ENCODE results near the gene NKX3-2. TPM values are rescaled to one million over a fixed set of nuclear protein-coding genes. Genes with fewer than 3 reads are reported as not detected.

Gene NKX3-2
- total RNA-seq, 1 experiment from 2014 or later, result 1.2 TPM

GRCh38 chr4:13543032-13543838, 1.1 kb downstream of the NKX3-2 start:
- ATAC-seq (no peak), DNase-seq (ENCODE audit: low read depth, low spot score) (no peak)
- in situ Hi-C loops (cut with HindIII; ENCODE audit: low pct_unique_long_range_greater_than_20kb, low sequenced_read_pairs) (no loop called here), intact Hi-C loops (cut with micrococcal nuclease; ENCODE audit: unreplicated experiment) (loop anchor here (10.0 kb wide), 1 partner anchor 158 kb away; no protein-coding TSS in a partner anchor)
- no peaks in the 10 kb centered on the region for H3K36me3 ChIP-seq (ENCODE audit: control insufficient read depth, insufficient read depth, low read length)
- H3K4me3 ChIP-seq (ENCODE audit: low read depth in 2 of 2, low read length in 2 of 2), result no peak overlapping the region
- TF ChIP-seq CTCF (IDR thresholded peaks at IDR 0.05) (no peak), TCF7L2 (IDR thresholded peaks at IDR 0.05; ENCODE audit: low read depth, low read length) (no peak), POLR2AphosphoS5 (IDR thresholded peaks at IDR 0.05; ENCODE audit: low read depth, low read length) (no peak), REST (IDR thresholded peaks at IDR 0.05; ENCODE audit: insufficient read depth in 1 of 2, low read depth in 2 of 2, low read length in 1 of 2) (no peak), SIN3A (IDR thresholded peaks at IDR 0.05; ENCODE audit: borderline replicate concordance, insufficient read depth, low read depth, low read length) (no peak)
- H3K9me3 ChIP-seq (ENCODE audit: control insufficient read depth, insufficient read depth, low read depth, low read length), result no peaks in the 10 kb centered on the region
- ChIA-PET POLR2A (no interaction called here), CTCF (no interaction called here)
- H3K27ac ChIP-seq (ENCODE audit: low read length), result no peak overlapping the region
- no TSS peak for BruUV-seq (replicated peaks)
- no peaks in the 10 kb centered on the region for H3K4me1 ChIP-seq (ENCODE audit: control insufficient read depth, insufficient read depth, low read length)
- 0 out of 2 replicates have a peak, but pooled peaks cover under 1% of the 10 kb centered on the region for H3K27me3 ChIP-seq (ENCODE audit: control insufficient read depth, insufficient read depth, low read length)

GRCh38 chr4:13542577-13543031, 1.7 kb downstream of the NKX3-2 start:
- H3K9me3 ChIP-seq (ENCODE audit: control insufficient read depth, insufficient read depth, low read depth, low read length), result no peaks in the 10 kb centered on the region
- in situ Hi-C loops (cut with HindIII; ENCODE audit: low pct_unique_long_range_greater_than_20kb, low sequenced_read_pairs) (no loop called here), intact Hi-C loops (cut with micrococcal nuclease; ENCODE audit: unreplicated experiment) (loop anchor here (10.0 kb wide), 1 partner anchor 158 kb away; no protein-coding TSS in a partner anchor)
- H3K27me3 ChIP-seq (ENCODE audit: control insufficient read depth, insufficient read depth, low read length), result no peaks in the 10 kb centered on the region
- H3K4me1 ChIP-seq (ENCODE audit: control insufficient read depth, insufficient read depth, low read length), result no peaks in the 10 kb centered on the region
- TF ChIP-seq CTCF (IDR thresholded peaks at IDR 0.05), result no peak
- no peak for TF ChIP-seq TCF7L2 (IDR thresholded peaks at IDR 0.05; ENCODE audit: low read depth, low read length)
- no peak for TF ChIP-seq REST (IDR thresholded peaks at IDR 0.05; ENCODE audit: insufficient read depth in 1 of 2, low read depth in 2 of 2, low read length in 1 of 2)
- no peak for TF ChIP-seq SIN3A (IDR thresholded peaks at IDR 0.05; ENCODE audit: borderline replicate concordance, insufficient read depth, low read depth, low read length)
- TF ChIP-seq POLR2AphosphoS5 (IDR thresholded peaks at IDR 0.05; ENCODE audit: low read depth, low read length), result no peak
- DNase-seq (ENCODE audit: low read depth, low spot score) (no peak), ATAC-seq (no peak)
- BruUV-seq (replicated peaks), result no TSS peak
- ChIA-PET CTCF (no interaction called here), POLR2A (no interaction called here)
- no peak overlapping the region for H3K27ac ChIP-seq (ENCODE audit: low read length)
- H3K36me3 ChIP-seq (ENCODE audit: control insufficient read depth, insufficient read depth, low read length), result no peaks in the 10 kb centered on the region
- no peak overlapping the region for H3K4me3 ChIP-seq (ENCODE audit: low read depth in 2 of 2, low read length in 2 of 2)
